Pons (tissue), 1 donor: ENCODE data around the gene FGFR3.
A peak's percentile ranks its signal among the peaks of the same experiment; 100 is the strongest.

Experiments
- DNase-seq: peaks from one replicate; pipeline ENCODE4 v3.0.0-alpha.2; 2016; ENCODE audit warnings: low spot score

Gene FGFR3

DNA sequence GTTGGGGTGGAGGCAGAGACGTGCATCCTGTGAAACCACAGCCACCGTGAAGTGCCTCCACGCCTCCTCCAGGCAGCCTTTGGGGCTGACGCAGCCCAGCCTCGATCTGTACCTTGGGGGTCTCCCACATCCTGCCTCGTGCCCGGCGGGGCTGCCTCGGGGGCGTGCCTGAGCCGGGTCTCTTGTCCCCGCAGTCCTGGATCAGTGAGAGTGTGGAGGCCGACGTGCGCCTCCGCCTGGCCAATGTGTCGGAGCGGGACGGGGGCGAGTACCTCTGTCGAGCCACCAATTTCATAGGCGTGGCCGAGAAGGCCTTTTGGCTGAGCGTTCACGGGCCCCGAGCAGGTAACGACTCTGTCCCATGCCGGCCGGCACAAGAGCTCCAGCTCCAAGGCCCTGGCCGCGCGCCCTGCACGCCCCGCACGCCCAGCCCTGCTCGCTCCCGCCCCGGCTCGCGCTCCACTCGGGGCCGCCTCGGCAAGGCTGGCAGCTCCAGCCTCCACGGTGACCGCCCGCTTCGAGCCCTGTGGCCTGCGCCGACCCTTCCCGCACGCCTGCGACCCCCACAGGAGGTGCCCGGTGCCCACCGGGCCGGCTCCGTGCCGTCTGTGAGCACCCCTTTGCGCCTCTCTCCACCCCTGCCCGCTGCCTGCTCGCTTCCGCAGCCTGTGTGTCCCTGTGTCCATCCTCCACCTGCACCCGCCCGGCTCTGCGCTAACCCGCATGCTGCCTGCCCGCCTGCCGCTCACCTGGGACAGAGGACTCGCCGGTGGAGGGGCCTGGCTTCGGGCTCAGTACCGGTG lies 9.8 kb downstream of the FGFR3 start:
- DNase-seq = no peak

DNA sequence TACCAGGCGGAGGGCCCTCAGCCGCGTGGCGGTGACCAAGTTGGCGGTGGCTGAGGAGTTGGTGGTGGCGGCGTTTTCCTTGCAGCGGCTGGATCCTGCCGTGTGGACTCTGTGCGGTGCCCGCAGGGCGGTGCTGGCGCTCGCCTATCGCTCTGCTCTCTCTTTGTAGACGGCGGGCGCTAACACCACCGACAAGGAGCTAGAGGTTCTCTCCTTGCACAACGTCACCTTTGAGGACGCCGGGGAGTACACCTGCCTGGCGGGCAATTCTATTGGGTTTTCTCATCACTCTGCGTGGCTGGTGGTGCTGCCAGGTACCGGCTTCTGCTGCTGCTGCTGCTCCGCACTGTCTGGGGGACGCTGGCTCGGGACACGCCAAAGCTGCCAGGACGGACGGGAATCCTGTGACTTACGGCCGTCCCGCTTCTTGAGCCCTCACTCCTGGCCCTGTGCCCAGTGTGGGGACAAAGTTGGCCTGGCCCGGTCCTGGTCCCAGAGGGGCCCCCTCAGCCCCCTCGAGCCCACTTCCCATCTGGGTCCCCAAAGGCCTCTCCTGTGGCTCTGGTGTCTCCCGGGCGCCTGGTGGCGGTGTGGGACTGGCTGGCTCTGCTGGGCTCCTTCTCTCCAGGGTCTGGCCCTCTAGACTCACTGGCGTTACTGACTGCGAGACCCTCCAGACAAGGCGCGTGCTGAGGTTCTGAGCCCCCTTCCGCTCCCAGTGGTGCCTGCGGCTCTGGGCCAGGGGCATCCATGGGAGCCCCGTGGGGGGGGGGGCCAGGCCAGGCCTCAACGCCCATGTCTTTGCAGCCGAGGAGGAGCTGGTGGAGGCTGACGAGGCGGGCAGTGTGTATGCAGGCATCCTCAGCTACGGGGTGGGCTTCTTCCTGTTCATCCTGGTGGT lies 10.7 kb downstream of the FGFR3 start:
- no peak for DNase-seq

DNA sequence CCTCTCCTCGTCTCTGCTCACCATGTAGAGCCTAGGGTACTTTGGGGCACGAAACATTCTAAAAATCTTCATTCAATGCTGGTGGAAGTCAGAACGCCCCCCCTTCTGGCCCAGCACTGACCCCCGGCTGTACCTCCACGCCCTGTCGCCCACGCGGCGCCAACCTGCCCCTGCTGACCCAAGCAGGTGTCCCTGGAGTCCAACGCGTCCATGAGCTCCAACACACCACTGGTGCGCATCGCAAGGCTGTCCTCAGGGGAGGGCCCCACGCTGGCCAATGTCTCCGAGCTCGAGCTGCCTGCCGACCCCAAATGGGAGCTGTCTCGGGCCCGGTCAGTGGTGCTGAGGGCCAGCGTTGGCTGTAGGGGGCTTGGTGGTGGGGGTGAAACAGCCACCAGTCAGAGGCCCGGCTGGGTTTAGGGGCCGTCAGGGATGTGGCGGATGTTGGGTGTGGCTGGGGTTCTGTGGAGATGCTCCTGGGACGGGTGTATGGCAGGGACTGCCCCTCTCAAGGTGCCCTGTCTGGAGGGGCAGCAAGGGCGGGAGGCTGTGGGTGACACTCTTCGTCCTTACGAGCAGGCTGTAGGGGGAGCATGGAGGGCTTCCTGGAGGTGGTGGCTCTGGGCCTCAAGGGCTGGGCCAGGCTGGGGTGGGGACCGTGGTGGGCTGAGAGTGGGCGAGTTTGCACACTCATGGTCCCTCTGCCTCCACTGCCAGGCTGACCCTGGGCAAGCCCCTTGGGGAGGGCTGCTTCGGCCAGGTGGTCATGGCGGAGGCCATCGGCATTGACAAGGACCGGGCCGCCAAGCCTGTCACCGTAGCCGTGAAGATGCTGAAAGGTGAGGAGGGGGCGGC lies 11.8 kb downstream of the FGFR3 start:
- no peak for DNase-seq

DNA sequence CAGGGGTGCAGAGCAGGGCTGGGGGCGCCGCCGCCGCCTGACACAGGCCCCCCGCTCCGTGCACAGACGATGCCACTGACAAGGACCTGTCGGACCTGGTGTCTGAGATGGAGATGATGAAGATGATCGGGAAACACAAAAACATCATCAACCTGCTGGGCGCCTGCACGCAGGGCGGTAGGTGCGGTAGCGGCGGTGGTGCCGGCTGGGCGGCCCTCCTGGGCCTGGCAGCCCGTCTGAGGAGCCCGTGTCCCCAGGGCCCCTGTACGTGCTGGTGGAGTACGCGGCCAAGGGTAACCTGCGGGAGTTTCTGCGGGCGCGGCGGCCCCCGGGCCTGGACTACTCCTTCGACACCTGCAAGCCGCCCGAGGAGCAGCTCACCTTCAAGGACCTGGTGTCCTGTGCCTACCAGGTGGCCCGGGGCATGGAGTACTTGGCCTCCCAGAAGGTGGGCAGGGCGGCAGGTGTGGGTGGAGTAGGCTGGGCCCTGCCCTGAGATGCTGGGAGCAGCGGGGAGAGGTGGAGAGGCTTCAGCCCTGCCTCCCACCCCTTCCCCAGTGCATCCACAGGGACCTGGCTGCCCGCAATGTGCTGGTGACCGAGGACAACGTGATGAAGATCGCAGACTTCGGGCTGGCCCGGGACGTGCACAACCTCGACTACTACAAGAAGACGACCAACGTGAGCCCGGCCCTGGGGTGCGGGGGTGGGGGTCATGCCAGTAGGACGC lies 12.6 kb downstream of the FGFR3 start:
- no peak for DNase-seq

DNA sequence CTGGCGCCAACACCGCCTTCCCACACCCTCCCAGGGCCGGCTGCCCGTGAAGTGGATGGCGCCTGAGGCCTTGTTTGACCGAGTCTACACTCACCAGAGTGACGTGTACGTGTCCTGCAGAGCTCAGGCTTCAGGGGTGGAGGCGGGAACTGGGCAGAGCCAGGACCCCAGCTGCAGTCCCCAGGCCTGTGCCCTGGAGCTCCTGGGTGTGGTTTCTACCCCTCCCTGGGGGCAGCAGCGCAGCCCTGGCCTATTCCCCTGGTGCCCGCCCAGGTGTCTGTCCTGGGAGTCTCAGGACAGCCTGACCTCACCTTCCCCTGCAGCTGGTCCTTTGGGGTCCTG lies 13.1 kb downstream of the FGFR3 start:
- no peak for DNase-seq

DNA sequence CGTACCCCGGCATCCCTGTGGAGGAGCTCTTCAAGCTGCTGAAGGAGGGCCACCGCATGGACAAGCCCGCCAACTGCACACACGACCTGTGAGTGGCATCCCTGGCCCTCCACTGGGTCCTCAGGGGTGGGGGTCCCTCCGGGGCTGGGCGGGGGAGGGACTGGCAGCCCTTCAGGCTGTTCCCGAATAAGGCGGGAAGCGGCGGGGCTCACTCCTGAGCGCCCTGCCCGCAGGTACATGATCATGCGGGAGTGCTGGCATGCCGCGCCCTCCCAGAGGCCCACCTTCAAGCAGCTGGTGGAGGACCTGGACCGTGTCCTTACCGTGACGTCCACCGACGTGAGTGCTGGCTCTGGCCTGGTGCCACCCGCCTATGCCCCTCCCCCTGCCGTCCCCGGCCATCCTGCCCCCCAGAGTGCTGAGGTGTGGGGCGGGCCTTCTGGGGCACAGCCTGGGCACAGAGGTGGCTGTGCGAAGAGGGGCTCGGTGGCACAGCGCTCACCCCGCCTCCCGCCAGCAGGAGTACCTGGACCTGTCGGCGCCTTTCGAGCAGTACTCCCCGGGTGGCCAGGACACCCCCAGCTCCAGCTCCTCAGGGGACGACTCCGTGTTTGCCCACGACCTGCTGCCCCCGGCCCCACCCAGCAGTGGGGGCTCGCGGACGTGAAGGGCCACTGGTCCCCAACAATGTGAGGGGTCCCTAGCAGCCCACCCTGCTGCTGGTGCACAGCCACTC lies 13.7 kb downstream of the FGFR3 start:
- no peak for DNase-seq

DNA sequence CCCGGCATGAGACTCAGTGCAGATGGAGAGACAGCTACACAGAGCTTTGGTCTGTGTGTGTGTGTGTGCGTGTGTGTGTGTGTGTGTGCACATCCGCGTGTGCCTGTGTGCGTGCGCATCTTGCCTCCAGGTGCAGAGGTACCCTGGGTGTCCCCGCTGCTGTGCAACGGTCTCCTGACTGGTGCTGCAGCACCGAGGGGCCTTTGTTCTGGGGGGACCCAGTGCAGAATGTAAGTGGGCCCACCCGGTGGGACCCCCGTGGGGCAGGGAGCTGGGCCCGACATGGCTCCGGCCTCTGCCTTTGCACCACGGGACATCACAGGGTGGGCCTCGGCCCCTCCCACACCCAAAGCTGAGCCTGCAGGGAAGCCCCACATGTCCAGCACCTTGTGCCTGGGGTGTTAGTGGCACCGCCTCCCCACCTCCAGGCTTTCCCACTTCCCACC lies 14.3 kb downstream of the FGFR3 start:
- no peak for DNase-seq

DNA sequence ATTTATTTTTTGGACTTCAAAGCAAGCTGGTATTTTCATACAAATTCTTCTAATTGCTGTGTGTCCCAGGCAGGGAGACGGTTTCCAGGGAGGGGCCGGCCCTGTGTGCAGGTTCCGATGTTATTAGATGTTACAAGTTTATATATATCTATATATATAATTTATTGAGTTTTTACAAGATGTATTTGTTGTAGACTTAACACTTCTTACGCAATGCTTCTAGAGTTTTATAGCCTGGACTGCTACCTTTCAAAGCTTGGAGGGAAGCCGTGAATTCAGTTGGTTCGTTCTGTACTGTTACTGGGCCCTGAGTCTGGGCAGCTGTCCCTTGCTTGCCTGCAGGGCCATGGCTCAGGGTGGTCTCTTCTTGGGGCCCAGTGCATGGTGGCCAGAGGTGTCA lies 15.3 kb downstream of the FGFR3 start:
- DNase-seq = no peak

DNA sequence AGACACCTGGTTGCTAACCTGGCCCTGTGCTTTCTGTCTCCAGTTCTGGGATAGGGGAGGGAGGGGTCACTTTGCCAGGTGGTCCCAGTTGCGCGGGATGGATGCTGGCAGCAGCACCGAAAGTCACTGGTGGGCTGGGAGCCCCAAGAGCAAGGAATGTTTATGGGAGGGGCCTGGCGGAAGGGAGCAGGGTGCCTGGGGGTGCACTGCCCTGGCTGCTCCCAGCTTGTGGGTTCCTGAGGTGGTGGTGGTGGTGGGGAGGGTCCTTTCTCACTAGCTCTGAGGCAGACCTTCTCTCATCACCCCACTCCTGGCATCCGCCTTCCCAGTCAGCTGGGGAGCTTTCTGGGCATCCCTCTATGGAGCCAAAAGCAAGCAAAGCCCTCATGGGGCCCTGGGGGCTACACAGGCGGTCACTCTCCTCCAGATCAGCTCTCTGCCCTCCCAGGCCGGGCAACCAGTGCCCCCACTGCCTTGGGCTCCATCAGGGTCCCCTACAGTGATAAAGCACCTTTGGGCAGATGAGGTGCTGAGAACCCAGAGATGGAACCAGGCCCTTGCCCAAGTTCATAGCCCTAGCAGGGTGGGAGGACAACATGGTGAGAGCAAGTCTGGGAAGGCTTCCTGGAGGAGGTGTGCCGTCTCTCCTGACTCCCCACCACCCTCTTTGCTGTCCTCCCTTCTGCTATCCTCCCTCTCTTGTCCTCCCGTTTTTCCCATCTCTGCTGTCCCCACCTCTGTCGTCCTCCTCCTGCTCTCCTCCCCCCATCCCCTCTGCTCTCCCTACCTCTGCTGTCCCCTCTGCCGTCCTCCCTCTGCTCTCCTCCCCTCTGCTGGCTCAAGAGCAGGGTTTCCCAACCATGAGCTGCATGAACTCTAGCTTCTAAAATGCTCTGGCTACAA lies 16.0 kb downstream of the FGFR3 start:
- DNase-seq = no peak

DNA sequence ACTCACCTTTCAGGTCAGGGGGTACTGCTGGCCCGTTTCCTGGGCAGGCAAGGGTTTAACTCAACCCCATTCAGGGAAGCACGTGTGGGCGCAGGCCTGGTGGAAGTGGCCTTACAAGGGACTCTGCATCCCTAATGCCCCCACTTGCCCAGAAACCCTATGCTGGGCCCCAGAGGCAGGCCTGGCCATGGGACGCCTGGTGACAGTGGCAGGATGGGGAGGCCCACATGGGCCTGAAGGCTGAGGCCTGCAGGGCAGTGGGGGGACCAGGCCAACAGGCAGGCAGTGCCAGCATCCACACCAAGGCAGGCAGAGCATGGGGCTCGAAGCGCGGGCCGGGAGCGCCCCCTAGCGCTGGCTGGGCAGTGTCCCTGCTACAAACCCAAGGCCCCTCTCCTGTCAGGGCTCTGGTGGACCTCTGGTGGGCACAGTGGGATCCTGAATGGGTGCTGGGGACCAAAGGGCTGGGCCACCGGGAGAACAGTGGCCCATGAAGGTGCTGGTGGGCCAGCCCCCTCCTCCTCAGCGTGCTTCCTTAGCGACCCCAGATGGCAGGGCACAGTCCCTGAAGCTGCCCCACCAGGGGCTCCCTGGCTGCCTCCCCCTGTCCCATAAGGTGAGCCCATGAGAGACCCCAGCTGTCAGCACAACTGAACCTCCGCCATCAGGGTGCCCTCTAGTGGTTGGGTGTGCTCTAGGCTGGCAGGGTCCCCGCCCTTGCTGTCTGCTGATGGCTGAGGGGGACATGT lies 16.8 kb downstream of the FGFR3 start:
- peak; percentile 71 for DNase-seq

DNA sequence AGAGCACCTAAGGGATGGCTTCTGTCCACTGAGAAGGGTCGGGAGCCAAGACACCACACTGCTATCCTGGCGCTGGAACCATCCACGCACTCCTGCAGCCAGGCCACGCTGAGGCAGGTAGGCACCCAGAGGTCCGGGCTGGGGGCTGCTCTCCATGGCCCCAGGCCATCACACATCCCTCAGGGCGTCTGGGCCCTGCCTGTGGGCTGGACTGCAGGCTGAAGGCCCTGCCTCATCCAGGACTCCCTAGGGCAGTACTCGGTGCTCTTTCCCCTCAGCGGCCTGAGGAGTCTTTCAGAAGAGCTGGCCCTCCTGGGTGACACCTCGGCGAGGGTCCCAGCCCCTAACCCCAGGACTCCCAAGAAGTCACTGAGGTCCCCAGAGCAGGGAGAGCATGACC lies 17.7 kb downstream of the FGFR3 start:
- DNase-seq = no peak

DNA sequence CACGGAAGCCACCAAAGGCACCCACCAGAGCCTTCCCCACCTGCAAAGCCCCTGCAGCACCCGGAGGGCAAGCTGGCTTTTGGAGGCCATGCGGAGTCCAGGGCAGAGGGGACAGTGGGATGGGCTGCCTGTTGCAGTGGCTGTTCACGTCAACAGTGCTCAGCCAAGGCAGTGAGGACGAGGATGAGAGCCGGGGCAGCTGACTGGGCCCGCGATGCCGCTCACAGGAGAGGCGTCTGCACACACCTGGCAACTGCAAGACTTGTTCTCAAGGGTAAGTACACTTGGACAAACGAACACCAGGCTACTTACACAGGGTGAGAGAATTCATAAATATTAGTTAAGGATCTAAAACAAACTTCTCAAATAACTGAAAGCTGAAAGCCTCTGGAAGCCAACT lies 19.6 kb downstream of the FGFR3 start:
- no peak for DNase-seq

DNA sequence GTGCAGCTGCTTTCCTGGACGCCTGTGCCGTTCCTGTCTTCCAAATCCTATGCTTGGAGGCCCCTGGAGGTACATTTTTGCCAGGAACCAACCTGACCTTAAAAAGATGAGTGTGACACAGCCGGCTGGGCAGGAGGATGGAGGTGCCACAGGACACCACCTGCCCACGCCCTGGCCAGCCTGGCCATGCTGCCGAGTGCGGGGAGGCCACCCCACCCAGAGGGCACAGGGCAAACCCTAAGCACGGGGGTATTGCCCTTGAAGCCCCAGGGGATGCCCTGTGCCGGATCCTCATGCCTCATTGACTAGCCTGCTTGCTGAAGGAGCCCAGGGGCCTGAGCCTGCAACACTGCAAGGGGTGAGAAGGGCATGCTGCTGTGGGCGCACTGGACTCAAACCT lies 20.1 kb downstream of the FGFR3 start:
- no peak for DNase-seq

DNA sequence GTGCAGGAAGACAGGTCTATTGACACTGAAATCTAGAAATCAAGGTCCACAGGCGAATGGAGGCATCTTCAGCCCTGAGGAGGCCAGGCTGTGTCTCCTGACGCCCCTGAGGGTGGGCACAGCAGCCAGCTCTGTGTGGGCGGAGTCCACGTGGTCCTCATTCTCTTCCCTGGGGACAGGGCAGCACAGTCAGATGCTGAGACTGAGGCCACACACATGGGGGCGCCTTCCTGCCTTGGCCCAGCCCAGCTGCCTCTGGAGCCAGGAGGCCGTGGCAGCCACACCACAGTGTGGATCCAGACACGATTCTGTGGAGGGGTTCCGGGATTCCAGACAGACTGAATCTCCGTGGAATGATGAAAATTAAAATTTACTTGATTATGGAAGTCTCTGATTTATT lies 20.8 kb downstream of the FGFR3 start:
- DNase-seq = no peak

DNA sequence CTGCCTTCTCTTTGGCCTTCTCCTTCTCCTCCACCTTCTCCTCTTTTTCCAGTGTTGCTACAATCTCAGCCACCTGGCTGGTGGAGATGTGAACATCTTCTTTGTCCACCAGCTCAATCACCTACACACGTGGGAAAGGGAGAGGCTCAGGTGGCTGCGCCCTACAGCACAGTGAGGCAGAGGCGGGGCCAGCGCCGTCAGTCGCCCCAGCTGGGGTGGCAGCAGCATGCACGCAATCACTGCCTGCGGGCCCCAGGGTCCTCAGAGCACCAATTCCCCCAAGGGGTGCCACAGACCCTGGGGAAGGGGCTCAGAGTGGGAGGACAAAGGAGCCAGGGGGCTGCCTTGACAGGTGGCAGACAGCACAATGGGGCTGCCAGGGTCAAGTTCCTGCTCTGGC lies 21.4 kb downstream of the FGFR3 start:
- DNase-seq = no peak

DNA sequence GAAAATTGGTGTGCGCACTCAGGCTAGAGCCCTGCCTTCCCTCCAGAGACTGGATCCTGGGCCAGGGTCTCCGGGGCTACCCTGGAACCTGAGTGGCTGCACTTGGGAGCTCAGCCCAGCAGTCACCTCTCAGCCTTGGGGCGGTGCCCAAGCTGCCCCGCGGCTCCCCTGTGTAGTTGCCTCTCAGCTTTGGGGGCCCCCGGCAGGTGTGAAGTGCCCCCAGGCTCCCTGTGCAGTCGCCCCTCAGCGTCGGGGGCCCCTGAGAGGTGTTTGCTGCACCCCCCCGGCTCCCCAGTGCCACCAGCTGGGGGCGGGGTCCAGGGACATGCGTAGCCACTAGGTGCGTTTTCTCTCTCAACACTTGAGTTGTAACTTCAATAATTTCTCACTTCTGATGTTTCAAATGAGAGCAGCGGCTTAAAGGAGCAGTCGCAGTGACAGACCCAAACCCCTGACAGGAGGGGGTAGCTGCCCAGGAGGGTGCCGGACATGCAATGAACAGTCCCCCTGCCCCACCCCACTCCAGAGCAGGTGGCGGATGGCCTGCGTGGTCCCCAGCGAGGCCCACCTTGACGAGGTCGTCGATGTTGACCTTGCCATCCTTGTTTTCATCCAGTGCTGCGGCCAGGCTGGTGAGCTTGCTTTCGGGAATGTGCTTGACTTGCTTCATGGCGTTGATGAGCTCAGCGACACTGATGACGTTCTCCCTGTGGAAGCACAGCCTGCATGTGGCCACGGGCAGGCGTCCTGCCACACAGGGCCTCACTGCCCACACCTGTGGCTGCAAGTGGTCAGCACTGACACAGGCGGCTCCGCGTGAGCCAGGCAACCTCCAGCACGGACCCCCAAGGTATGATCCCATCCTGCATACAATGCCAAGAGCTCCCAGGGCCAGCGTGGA lies 22.3 kb downstream of the FGFR3 start:
- DNase-seq = no peak

DNA sequence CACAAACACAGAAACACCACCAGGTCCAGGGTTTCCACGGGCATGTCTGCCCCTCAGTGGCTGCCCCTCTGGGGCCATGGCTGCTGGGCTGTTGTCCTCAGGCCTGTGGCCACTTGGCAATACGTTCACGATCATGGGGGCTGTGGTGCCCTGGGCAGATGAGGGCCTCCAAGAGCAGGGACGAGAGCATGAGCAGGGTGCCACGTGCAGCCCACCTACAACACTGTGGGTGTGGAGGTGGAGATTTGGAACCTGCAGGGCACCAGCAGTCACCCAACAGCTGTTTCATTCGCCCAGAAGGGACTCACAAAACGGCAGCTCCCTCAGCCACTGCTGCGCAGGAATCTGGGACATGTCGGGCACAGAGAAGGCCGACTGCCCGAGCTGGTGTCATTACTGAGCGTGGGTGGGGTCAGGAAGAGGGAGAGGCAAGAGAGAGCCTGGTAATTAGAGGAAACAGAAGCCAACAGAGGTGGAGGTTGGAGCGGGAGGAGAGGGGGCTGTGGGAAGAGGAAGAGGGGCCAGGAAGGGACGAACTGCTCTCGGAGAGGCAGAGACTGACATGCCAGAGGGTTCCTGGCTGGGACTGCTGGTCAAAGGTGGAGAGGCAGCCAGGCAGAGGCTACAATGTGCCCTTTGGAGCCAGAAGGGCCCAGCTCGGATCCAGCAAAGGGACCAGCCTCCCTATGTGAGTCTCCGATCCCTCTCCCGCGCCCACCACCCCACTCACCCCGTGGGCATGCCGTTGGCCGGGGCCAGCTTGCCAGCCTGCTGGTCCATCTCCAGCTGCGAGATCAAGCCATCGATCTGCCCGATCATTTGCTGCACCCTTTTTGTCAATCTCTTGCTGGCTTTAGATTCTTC lies 23.1 kb downstream of the FGFR3 start:
- DNase-seq = no peak
